ENCODE results near the gene PRDM16. TPM values are rescaled to one million over a fixed set of nuclear protein-coding genes. Genes with fewer than 3 reads are reported as not detected.

Gene PRDM16
- polyA plus RNA-seq, 1 of the 3 experiments (the other 2 are of a cell fraction) = not detected

DNA sequence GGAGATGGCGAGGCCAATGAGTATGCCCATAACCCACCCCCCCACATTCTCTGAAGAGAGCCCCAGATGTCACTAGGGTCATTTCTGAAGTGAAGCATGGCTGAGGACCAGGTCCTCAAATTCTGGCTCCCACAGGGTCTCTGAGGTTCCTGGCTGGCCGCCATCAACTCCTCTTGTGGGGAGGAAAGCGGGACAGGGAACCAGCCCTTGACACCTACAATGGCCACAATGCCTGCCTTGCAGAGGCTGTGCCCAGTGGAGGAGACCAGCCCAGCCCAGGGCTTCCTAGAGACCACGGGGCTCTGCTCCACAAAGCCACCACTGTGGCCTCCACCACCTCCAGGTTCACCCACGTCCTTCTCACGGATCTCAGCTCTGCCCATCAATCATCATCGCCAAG is 265.4 kb downstream of the PRDM16 start (continued):
- no peak for TF ChIP-seq SMC3 (IDR thresholded peaks at IDR 0.05; ENCODE audit: low read depth, low read length)
- TF ChIP-seq ELF1 (IDR thresholded peaks at IDR 0.05) = no peak
- TF ChIP-seq MXI1 (IDR thresholded peaks at IDR 0.05; ENCODE audit: low read depth, low read length) = no peak

DNA sequence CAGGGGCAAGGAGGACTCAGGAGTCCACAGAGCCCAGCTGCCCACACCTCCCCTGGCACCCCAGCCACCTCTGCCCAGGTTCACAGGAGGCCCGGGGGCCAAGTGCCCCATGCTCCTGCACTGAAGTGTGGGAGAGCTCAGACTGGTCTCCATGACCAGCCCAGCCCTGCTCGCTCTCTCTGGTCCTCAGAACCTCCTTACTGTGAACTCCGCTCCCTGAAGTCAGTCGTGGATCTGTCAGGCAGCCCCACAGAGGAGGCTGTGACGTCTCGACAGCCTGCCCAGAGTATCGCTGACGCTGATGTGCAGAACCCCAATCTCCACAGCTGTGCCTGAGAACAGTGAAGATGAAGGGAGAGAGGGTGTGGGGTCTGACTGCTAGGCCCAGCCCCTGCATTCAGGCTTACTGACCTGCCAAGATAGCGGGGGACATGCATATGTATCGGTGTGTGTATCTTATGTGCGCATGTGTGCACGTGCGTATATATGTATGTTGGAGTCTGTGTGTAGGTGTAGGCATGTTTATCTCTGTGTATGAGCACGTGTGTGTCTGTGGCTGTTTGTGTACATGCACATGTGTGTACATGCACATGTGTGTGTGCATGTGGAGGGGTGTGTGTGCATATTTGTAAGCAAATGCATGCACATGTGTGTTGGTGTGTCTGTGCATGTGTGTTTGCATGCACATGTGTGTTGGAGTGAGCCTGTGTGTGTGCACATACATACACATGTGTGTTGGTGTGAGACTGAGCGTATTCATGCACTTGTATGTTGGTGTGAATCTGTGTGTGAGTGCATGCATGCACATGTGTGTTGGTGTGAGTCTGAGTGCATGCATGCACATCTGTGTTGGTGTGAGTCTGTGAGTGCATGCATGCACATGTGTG is 267.0 kb downstream of the PRDM16 start:
- no peak overlapping the region for H3K9ac ChIP-seq
- CTCF ChIA-PET = no interaction called here

More for the DNA sequence above, 267.0 kb downstream of the PRDM16 start:
- Histone ChIP-seq H3K9me3 (no peaks in the 10 kb centered on the region), H3K4me1 (ENCODE audit: control insufficient read depth in 1 of 2, insufficient read depth in 2 of 2, low read depth in 1 of 2, low read length in 1 of 2) (no peaks in the 10 kb centered on the region), H3K36me3 (replicated peaks in 1 of 2; ENCODE audit: control insufficient read depth in 1 of 2, insufficient read depth in 2 of 2, low read length in 1 of 2) (no peaks in the 10 kb centered on the region), H3K79me2 (ENCODE audit: insufficient read depth) (no peaks in the 10 kb centered on the region), H2AFZ (ENCODE audit: low read depth) (no peak overlapping the region), H3K4me2 (no peak overlapping the region), H4K20me1 (ENCODE audit: insufficient read depth) (no peaks in the 10 kb centered on the region), H3F3A (replicated peaks; ENCODE audit: insufficient read depth) (no peaks in the 10 kb centered on the region), H3K9me2 (no peaks in the 10 kb centered on the region), H3K4me3 (ENCODE audit: low read depth in 2 of 2, low read length in 1 of 2) (no peak overlapping the region), H3K27ac (ENCODE audit: low read depth in 2 of 2, low read length in 1 of 2) (no peak overlapping the region), H3K27me3 (ENCODE audit: insufficient read depth) (no peaks in the 10 kb centered on the region)
- 39% methylated on average over 13 of the region's 15 CpGs for whole genome bisulfite sequencing (ENCODE audit: low lambda C conversion rate)
- DNase-seq = no peak
- POLR2A ChIA-PET = no interaction called here
- no peak for TF ChIP-seq EP300 (IDR thresholded peaks at IDR 0.05; ENCODE audit: borderline replicate concordance in 1 of 2, low read depth in 1 of 2, low read length in 1 of 2)
- no peak for TF ChIP-seq YY1 (IDR thresholded peaks at IDR 0.05; ENCODE audit: low read depth)
- TF ChIP-seq EZH2phosphoT487 (IDR thresholded peaks at IDR 0.05; ENCODE audit: borderline replicate concordance, low read depth) = no peak
- TF ChIP-seq TCF12 (IDR thresholded peaks at IDR 0.05) = no peak
- TF ChIP-seq NRF1 (IDR thresholded peaks at IDR 0.05; ENCODE audit: low read depth, low read length) = no peak
- TF ChIP-seq RXRA (IDR thresholded peaks at IDR 0.05; ENCODE audit: borderline replicate concordance, low read depth) = no peak
- TF ChIP-seq, protein P1, sequence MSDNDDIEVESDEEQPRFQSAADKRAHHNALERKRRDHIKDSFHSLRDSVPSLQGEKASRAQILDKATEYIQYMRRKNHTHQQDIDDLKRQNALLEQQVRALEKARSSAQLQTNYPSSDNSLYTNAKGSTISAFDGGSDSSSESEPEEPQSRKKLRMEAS (IDR thresholded peaks at IDR 0.05; ENCODE audit: low read depth) = no peak
- TF ChIP-seq TEAD4 (IDR thresholded peaks at IDR 0.05; ENCODE audit: borderline replicate concordance, insufficient read depth) = no peak
- TF ChIP-seq JUND (IDR thresholded peaks at IDR 0.05) = no peak
- no peak for TF ChIP-seq CHD2 (IDR thresholded peaks at IDR 0.05; ENCODE audit: low read length, partially characterized antibody)
- TF ChIP-seq FOXJ3 (CRISPR knock-in tag; IDR thresholded peaks at IDR 0.05) = no peak
- TF ChIP-seq CTCF (IDR thresholded peaks at IDR 0.05) = no peak
- TF ChIP-seq, protein P2, sequence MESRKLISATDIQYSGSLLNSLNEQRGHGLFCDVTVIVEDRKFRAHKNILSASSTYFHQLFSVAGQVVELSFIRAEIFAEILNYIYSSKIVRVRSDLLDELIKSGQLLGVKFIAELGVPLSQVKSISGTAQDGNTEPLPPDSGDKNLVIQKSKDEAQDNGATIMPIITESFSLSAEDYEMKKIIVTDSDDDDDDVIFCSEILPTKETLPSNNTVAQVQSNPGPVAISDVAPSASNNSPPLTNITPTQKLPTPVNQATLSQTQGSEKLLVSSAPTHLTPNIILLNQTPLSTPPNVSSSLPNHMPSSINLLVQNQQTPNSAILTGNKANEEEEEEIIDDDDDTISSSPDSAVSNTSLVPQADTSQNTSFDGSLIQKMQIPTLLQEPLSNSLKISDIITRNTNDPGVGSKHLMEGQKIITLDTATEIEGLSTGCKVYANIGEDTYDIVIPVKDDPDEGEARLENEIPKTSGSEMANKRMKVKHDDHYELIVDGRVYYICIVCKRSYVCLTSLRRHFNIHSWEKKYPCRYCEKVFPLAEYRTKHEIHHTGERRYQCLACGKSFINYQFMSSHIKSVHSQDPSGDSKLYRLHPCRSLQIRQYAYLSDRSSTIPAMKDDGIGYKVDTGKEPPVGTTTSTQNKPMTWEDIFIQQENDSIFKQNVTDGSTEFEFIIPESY (IDR thresholded peaks at IDR 0.05; ENCODE audit: borderline replicate concordance, low read depth) = no peak
- no peak for TF ChIP-seq FOXM1 (IDR thresholded peaks at IDR 0.05; ENCODE audit: low read depth)
- TF ChIP-seq RFX5 (IDR thresholded peaks at IDR 0.05; ENCODE audit: low read length) = no peak
- no peak for TF ChIP-seq USF1 (IDR thresholded peaks at IDR 0.05; ENCODE audit: borderline replicate concordance, low read depth)

Measured in SK-N-SH (cell line).